ENCODE measurements around the gene TTLL11.

DNA sequence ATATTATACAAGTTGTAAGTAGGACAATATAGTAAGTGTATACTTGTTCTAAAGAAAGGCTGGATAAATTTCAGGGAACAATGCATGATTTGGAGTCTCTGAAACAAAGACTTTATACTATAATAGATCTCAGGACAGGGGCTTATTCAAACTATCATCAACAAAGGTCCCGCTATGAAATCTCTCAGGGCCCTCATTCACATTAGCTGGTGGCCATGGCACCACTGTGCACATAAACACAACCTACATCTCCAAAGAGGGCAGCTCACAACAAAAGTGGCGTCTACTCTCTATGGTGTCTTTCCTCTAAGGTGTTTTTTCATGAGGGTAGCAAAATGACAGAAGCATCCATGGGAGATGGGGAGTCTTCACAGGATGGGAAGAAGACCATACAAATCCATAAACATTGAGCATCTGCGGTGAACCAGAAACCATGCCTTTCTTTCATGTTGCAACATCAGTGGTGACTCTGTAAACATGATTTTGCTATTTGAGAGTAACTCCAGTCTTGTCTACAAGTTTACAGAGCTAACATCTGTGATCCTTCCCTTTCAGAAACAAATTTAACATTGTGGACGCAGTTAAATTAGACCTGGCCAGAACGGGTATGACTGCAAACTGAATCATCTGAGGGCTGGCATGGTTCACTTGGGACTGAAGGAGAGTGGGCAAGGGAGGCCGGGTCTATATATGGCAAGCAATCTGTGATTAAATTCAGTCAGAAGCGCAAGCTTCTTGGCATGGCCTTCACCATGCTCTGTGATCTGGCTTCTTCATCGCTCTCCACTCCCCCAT is 5.5 kb downstream of the TTLL11 start:
- TF ChIP-seq, protein P1, sequence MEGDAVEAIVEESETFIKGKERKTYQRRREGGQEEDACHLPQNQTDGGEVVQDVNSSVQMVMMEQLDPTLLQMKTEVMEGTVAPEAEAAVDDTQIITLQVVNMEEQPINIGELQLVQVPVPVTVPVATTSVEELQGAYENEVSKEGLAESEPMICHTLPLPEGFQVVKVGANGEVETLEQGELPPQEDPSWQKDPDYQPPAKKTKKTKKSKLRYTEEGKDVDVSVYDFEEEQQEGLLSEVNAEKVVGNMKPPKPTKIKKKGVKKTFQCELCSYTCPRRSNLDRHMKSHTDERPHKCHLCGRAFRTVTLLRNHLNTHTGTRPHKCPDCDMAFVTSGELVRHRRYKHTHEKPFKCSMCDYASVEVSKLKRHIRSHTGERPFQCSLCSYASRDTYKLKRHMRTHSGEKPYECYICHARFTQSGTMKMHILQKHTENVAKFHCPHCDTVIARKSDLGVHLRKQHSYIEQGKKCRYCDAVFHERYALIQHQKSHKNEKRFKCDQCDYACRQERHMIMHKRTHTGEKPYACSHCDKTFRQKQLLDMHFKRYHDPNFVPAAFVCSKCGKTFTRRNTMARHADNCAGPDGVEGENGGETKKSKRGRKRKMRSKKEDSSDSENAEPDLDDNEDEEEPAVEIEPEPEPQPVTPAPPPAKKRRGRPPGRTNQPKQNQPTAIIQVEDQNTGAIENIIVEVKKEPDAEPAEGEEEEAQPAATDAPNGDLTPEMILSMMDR (IDR thresholded peaks at IDR 0.05; ENCODE audit: poor library complexity, severe bottlenecking): no peak
- TF ChIP-seq RAD21 (conservative IDR thresholded peaks at IDR 0.05) (no peak), POLR2AphosphoS5 (IDR thresholded peaks at IDR 0.05) (no peak), EP300 (conservative IDR thresholded peaks at IDR 0.05; ENCODE audit: poor library complexity, severe bottlenecking) (no peak), MXI1 (conservative IDR thresholded peaks at IDR 0.05; ENCODE audit: poor library complexity, severe bottlenecking) (no peak), SMC3 (conservative IDR thresholded peaks at IDR 0.05; ENCODE audit: poor library complexity) (no peak)
